ENCODE results near the gene ATG7. TPM values are rescaled to one million over a fixed set of nuclear protein-coding genes. Genes with fewer than 3 reads are reported as not detected.
A peak's percentile ranks its signal among the peaks of the same experiment; 100 is the strongest.

ATG7 gene
- total RNA-seq, 1 experiment from 2014 or later: 29.3 TPM

GRCh38 chr3:11568503-11569155 is 296.4 kb downstream of the ATG7 start:
- Histone ChIP-seq H2AFZ (ENCODE audit: low read depth, low read length, poor library complexity, severe bottlenecking) (no peak overlapping the region), H3K4me1 (ENCODE audit: control insufficient read depth in 1 of 2, insufficient read depth in 2 of 2, low read length in 2 of 2) (peaks cover 30 to 47% of the 10 kb centered on the region in 2 experiments), H4K20me1 (ENCODE audit: insufficient read depth) (no peaks in the 10 kb centered on the region), H3K79me2 (ENCODE audit: insufficient read depth, low read length) (no peaks in the 10 kb centered on the region; the same call in 1 of the 2 replicates), H3K27ac (ENCODE audit: low read depth, low read length) (peak overlapping the region; percentile 65), H3K27me3 (ENCODE audit: insufficient read depth, low read length) (no peaks in the 10 kb centered on the region), H3K36me3 (ENCODE audit: control insufficient read depth in 1 of 2, insufficient read depth in 2 of 2, low read length in 2 of 2) (no peaks in the 10 kb centered on the region), H3K9me2 (ENCODE audit: insufficient read depth) (no peaks in the 10 kb centered on the region), H3K4me3 (replicated peaks in 1 of 2; ENCODE audit: low read depth in 1 of 2, low read length in 2 of 2) (peak overlapping the region; percentile 15 to 52), H3K9ac (ENCODE audit: low read length) (peak overlapping the region; percentile 63), H3K4me2 (ENCODE audit: low read length) (peak overlapping the region; percentile 88), H3K9me3 (ENCODE audit: control insufficient read depth in 1 of 2, insufficient read depth in 1 of 2, low read depth in 1 of 2, low read length in 2 of 2) (no peaks in the 10 kb centered on the region)
- ATAC-seq: peak; percentile 77
- DNase-seq (ENCODE audit: low read depth, low spot score): peak; percentile 59
- CTCF ChIA-PET: no interaction called here
- intact Hi-C loops (cut with micrococcal nuclease): no loop called here
- no TSS peak for BruUV-seq (replicated peaks)
- RAD21 ChIA-PET (ENCODE audit: low non-redundant PET in 1 of 2, low total read pairs in 2 of 2, uncharacterized antibody in 2 of 2, unreplicated experiment in 2 of 2): interaction anchor here (0.6 to 1.1 kb wide), 2 partner anchors 23 to 151 kb away, joined by 3 read pairs; no protein-coding TSS in a partner anchor
- POLR2A ChIA-PET: no interaction called here
- no peak; the same call in 1 of the 2 replicates for TF ChIP-seq JUND (IDR thresholded peaks at IDR 0.05)
- no peak; the same call in none of the 2 replicates for TF ChIP-seq SP1 (IDR thresholded peaks at IDR 0.05; ENCODE audit: low read depth)
- TF ChIP-seq ATF3 (IDR thresholded peaks at IDR 0.05): no peak
- TF ChIP-seq YY1 (IDR thresholded peaks at IDR 0.05; ENCODE audit: extremely low read depth, insufficient replicate concordance, low read depth, low read length): no peak
- TF ChIP-seq POLR2AphosphoS5 (IDR thresholded peaks at IDR 0.05; ENCODE audit: low read depth, low read length): no peak
- peak; percentile 12; the same call in 1 of the 2 replicates for TF ChIP-seq EGR1 (IDR thresholded peaks at IDR 0.05; ENCODE audit: low read depth)
- no peak for TF ChIP-seq EZH2 (IDR thresholded peaks at IDR 0.05)
- peak; percentile 63 for TF ChIP-seq FOSL1 (IDR thresholded peaks at IDR 0.05; ENCODE audit: low read depth)
- TF ChIP-seq MAX (IDR thresholded peaks at IDR 0.05): peak; percentile 75
- peak; percentile 28; the same call in 1 of the 2 replicates for TF ChIP-seq CBX3 (IDR thresholded peaks at IDR 0.05; ENCODE audit: low read depth)
- no peak for TF ChIP-seq EZH2phosphoT487 (IDR thresholded peaks at IDR 0.05; ENCODE audit: borderline replicate concordance)
- TF ChIP-seq REST (IDR thresholded peaks at IDR 0.05; ENCODE audit: low read depth): no peak
- TF ChIP-seq CEBPB (IDR thresholded peaks at IDR 0.05; ENCODE audit: low read depth): peak; percentile 25; the same call in 1 of the 2 replicates
- no peak for TF ChIP-seq ZBTB33 (IDR thresholded peaks at IDR 0.05; ENCODE audit: extremely low read depth, insufficient replicate concordance, low read length)
- peak; percentile 5 for TF ChIP-seq RAD21 (IDR thresholded peaks at IDR 0.05; ENCODE audit: low read depth)
- TF ChIP-seq TCF7L2 (IDR thresholded peaks at IDR 0.05; ENCODE audit: borderline replicate concordance, extremely low read depth, insufficient read depth, insufficient read length): no peak
- TF ChIP-seq POLR2A (IDR thresholded peaks at IDR 0.05; ENCODE audit: borderline replicate concordance, extremely low read depth, insufficient read depth, insufficient read length): no peak
- TF ChIP-seq SRF (IDR thresholded peaks at IDR 0.05; ENCODE audit: low read depth): no peak
- no peak for TF ChIP-seq CTCF (IDR thresholded peaks at IDR 0.05 in 2 of 3, conservative IDR thresholded peaks at IDR 0.05 in 1 of 3; ENCODE audit: borderline replicate concordance in 1 of 3, insufficient read depth in 1 of 3, low read depth in 2 of 3, low read length in 2 of 3)
- no peak for TF ChIP-seq ZFX (IDR thresholded peaks at IDR 0.05)

Measured in HCT116 (cell line).